GM23338 (cell line): Measurements from ENCODE around the gene MIER2.

Experiments used
- EZH2 ChIP-seq: fragments of 200-600 bp; sonication (generic); IDR thresholded peaks from one replicate; pipeline ENCODE4 v1.8.0; 2017; ENCODE audit warnings: antibody characterized with exemption, mild to moderate bottlenecking, low read depth; ENCODE audit not compliant: unreplicated experiment
- TF ChIP-seq, protein P1 (sequence below), 2 experiments: fragments of 200-600 bp in 1 of 2; sonication (generic) in 1 of 2; conservative IDR thresholded peaks; 2 replicates each; pipeline versions ENCODE4 v1.5.1 to v1.6.1; 2016 to 2017; ENCODE audit warnings: antibody characterized with exemption in 2 of 2, low read depth in 2 of 2, mild to moderate bottlenecking in 2 of 2, moderate library complexity in 1 of 2

DNA sequence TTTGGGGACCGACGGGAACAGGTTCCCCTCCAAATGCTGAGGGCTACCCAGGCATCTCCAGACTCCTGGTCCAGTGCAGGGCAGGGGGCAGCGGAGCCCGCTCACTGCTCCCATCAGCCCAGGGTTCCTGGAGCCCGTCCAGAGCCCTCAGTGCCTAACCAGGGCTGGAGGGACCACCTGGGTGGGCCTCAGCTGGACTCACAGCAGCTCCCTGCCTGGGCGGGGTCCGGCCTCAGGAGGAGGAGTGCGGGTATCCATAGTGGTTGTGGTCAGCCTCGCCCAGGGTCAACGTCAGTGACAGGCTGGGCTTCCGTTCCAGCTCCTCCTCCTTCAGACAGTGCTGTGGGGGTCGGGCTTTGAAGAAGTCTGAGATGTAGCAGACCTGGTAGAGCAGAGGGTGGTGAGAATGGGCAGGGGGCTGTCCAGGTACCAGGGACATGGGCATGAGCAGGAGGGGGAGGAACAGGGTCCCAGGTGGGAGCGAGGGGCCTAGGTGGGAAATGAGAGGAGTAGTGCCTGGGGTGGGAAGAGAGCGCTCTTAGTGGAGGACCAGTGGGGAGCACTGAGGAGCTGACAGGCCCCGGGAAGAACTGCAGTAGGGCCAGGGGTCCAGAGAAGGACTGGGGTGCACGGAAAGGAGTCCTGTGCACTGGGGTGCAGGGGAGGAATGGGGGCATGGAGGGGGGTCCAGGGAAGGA, 63.3 kb downstream of the MIER2 start:
- TF ChIP-seq, protein P1, sequence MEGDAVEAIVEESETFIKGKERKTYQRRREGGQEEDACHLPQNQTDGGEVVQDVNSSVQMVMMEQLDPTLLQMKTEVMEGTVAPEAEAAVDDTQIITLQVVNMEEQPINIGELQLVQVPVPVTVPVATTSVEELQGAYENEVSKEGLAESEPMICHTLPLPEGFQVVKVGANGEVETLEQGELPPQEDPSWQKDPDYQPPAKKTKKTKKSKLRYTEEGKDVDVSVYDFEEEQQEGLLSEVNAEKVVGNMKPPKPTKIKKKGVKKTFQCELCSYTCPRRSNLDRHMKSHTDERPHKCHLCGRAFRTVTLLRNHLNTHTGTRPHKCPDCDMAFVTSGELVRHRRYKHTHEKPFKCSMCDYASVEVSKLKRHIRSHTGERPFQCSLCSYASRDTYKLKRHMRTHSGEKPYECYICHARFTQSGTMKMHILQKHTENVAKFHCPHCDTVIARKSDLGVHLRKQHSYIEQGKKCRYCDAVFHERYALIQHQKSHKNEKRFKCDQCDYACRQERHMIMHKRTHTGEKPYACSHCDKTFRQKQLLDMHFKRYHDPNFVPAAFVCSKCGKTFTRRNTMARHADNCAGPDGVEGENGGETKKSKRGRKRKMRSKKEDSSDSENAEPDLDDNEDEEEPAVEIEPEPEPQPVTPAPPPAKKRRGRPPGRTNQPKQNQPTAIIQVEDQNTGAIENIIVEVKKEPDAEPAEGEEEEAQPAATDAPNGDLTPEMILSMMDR (conservative IDR thresholded peaks at IDR 0.05; ENCODE audit: low read depth in 2 of 2) = no peak
- TF ChIP-seq EZH2 = no peak
